MG63 (cell line): ENCODE results near the gene MAS1L. TPM values are rescaled to one million over a fixed set of nuclear protein-coding genes. Genes with fewer than 3 reads are reported as not detected.

Source experiments
- DNase-seq: peaks from one replicate; pipeline ENCODE4 v3.0.0-alpha.2; 2020
- H3K27me3 ChIP-seq: fragments of 250-450 bp; sonication (Bioruptor Pico); 2 replicates; pipeline ENCODE4 v1.5.1; 2020; ENCODE audit warnings: mild to moderate bottlenecking, moderate library complexity
- H3K36me3 ChIP-seq: fragments of 250-450 bp; sonication (Bioruptor Pico); 2 replicates; pipeline ENCODE4 v1.5.1; 2020; ENCODE audit warnings: mild to moderate bottlenecking, moderate library complexity
- H3K4me3 ChIP-seq: fragments of 250-450 bp; sonication (Bioruptor Pico); 2 replicates; pipeline ENCODE4 v1.5.1; 2020; ENCODE audit warnings: mild to moderate bottlenecking, moderate library complexity
- H3K9me3 ChIP-seq: fragments of 250-450 bp; sonication (Bioruptor Pico); 2 replicates; pipeline ENCODE4 v1.5.1; 2020; ENCODE audit warnings: mild to moderate bottlenecking, moderate library complexity
- total RNA-seq: library from RNA; depleted of rRNA; stranded (reverse); fragments of >200 nt; shearing (Covaris generic); gene quantifications from 2 replicates; pipeline ENCODE4 v1.2.3, GENCODE V29; 2014; ENCODE audit warnings: low replicate concordance

The MAS1L gene
- total RNA-seq, 1 experiment from 2014 or later, result not detected

GRCh38 chr6:29496961-29497360 is 9.2 kb upstream of the MAS1L start:
- no peaks in the 10 kb centered on the region for H3K9me3 ChIP-seq
- no peaks in the 10 kb centered on the region for H3K27me3 ChIP-seq
- no peak overlapping the region for H3K4me3 ChIP-seq
- no peak for DNase-seq
- H3K36me3 ChIP-seq, result no peaks in the 10 kb centered on the region

DNA sequence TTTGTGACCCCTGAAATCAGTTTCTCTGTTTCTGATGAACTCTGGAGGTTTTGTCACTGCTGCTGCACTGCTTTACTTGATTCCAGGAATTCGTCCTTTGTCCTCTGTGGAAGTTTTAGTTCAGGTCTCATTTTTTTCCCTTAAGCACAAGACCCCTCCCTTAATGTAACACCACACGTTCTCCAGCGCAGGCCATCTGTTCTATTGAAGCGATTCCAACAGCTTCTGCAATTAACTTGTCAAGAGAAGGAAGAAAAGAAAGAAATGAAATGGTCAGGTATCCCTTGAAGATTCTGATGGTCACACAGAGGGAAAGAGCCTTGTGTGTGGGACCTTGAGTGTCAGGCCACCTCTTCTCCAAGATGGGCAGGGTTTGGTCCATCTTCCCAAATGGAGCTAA is 7.8 kb upstream of the MAS1L start:
- H3K4me3 ChIP-seq, result no peak overlapping the region
- no peaks in the 10 kb centered on the region for H3K9me3 ChIP-seq
- DNase-seq, result no peak
- H3K27me3 ChIP-seq, result no peaks in the 10 kb centered on the region
- H3K36me3 ChIP-seq, result no peaks in the 10 kb centered on the region

GRCh38 chr6:29494131-29494530 is 6.4 kb upstream of the MAS1L start:
- DNase-seq, result no peak
- H3K36me3 ChIP-seq, result no peaks in the 10 kb centered on the region
- H3K4me3 ChIP-seq, result no peak overlapping the region
- H3K27me3 ChIP-seq, result no peaks in the 10 kb centered on the region
- no peaks in the 10 kb centered on the region for H3K9me3 ChIP-seq

DNA sequence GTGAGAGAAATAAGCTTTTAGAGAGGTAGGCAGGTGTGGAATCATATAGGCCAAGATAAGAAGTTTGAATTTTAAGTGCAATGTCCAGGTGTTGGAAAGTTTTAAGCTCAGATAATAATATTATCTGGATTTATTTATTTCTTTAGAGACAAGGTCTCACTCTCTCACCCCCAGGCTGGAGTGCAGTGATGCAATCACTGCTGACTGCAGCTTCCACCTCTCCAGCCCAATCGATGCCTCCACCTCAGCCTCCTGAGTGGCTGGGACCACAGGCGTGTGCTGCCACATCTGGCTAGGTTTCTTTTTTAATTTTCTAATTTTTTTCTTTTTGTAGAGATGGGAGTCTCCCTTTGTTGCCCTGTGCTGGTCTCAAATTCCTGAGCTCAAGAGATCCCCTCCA is 5.5 kb upstream of the MAS1L start:
- no peaks in the 10 kb centered on the region for H3K27me3 ChIP-seq
- H3K4me3 ChIP-seq, result no peak overlapping the region
- no peak for DNase-seq
- H3K9me3 ChIP-seq, result no peaks in the 10 kb centered on the region
- H3K36me3 ChIP-seq, result no peaks in the 10 kb centered on the region

GRCh38 chr6:29491574-29491973 is 3.8 kb upstream of the MAS1L start:
- Histone ChIP-seq H3K36me3 (no peaks in the 10 kb centered on the region), H3K4me3 (no peak overlapping the region), H3K27me3 (no peaks in the 10 kb centered on the region), H3K9me3 (no peaks in the 10 kb centered on the region)
- DNase-seq, result no peak

DNA sequence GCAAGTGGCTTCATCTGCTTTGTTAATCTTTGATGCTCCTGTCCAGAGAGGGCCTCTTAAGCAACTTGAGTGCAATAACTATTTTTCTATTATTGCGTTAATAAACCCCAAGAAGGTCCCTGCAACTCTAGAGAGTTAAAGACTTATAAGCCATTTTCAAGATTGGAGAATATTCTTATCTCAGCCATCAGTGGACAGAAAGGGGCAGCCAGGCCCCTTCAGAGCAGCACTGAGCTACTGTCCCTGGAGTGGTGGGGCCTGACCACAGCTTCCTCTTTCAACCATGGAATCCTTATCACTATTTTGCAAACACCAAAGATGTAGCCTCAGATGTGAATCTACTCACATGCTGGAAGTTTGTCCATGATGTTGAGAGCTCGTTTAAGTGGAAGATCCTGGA is 2.8 kb upstream of the MAS1L start:
- Histone ChIP-seq H3K36me3 (no peaks in the 10 kb centered on the region), H3K4me3 (no peak overlapping the region), H3K9me3 (no peaks in the 10 kb centered on the region), H3K27me3 (no peaks in the 10 kb centered on the region)
- DNase-seq, result no peak

DNA sequence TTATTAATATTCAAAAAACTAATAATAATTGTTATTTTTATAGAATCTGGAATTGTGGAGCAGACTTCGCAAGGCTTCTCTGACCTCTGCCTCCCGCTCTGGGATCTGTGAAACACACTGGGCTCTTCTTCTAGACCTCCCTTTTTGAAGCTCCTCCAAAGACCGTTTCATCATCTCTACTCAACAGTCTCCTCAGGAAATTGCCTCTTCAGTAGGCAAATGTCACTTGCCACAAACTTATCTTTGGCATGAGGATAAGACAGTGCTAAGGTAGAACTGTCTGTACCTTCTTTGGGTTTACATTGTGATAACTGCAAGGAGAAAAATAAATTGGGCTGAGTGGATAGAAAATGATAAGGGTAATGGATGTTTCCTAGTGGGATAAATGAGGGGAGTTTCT is 2.3 kb upstream of the MAS1L start:
- Histone ChIP-seq H3K4me3 (no peak overlapping the region), H3K36me3 (no peaks in the 10 kb centered on the region), H3K27me3 (no peaks in the 10 kb centered on the region), H3K9me3 (no peaks in the 10 kb centered on the region)
- DNase-seq, result no peak

GRCh38 chr6:29489286-29489685 is 1.5 kb upstream of the MAS1L start:
- no peaks in the 10 kb centered on the region for H3K27me3 ChIP-seq
- no peak overlapping the region for H3K4me3 ChIP-seq
- no peaks in the 10 kb centered on the region for H3K36me3 ChIP-seq
- H3K9me3 ChIP-seq, result no peaks in the 10 kb centered on the region
- no peak for DNase-seq

DNA sequence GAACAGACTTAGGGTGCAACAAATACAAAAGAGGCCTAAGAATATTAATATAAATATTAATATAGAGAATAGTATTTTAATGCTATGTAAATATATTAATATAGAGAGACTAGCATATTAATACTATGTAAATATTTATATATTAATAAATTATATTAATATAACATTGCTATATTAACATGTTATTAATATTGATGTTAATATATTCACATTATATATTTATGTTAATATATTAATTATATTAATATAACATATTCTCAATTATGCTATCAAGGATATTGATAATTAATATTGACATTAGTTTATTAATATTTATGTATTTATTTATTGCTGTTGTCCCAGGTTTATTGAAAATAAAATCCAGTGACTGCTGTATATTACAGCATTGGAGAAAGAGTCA is 1.1 kb upstream of the MAS1L start:
- no peak for DNase-seq
- Histone ChIP-seq H3K9me3 (no peaks in the 10 kb centered on the region), H3K27me3 (no peaks in the 10 kb centered on the region), H3K36me3 (no peaks in the 10 kb centered on the region), H3K4me3 (no peak overlapping the region)

DNA sequence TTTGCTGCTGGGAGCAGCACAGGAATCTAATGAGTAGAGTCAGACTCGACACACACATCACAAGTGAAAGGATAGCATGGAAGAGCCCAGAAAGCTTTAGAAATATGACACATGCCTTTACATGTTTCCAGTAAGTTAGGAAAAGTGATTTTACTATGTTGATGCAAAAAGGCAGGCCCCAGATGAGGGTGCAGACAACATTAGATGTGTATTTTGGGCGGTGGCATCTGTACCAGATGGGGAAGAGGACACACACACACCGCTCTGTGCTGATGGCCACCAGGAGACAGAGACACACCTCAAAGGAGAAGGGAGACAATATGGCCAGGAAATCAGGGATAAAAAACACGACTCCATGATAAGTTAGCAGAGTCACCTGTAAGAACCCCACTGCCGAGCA is 625 bp downstream of the MAS1L start:
- Histone ChIP-seq H3K27me3 (no peaks in the 10 kb centered on the region), H3K36me3 (no peaks in the 10 kb centered on the region), H3K9me3 (no peaks in the 10 kb centered on the region), H3K4me3 (no peak overlapping the region)
- no peak for DNase-seq

GRCh38 chr6:29486577-29486976 is 1.2 kb downstream of the MAS1L start:
- no peaks in the 10 kb centered on the region for H3K9me3 ChIP-seq

GRCh38 chr6:29483735-29484134 is 4.0 kb downstream of the MAS1L start:
- Histone ChIP-seq H3K27me3 (no peaks in the 10 kb centered on the region), H3K4me3 (no peak overlapping the region), H3K36me3 (no peaks in the 10 kb centered on the region), H3K9me3 (no peaks in the 10 kb centered on the region)
- DNase-seq, result no peak

More at GRCh38 chr6:29486577-29486976, 1.2 kb downstream of the MAS1L start:
- no peaks in the 10 kb centered on the region for H3K36me3 ChIP-seq
- no peaks in the 10 kb centered on the region for H3K27me3 ChIP-seq
- H3K4me3 ChIP-seq, result no peak overlapping the region
- no peak for DNase-seq

GRCh38 chr6:29483186-29483585 is 4.6 kb downstream of the MAS1L start:
- DNase-seq, result no peak

GRCh38 chr6:29479560-29479959 is 8.2 kb downstream of the MAS1L start:
- Histone ChIP-seq H3K27me3 (no peaks in the 10 kb centered on the region), H3K9me3 (no peaks in the 10 kb centered on the region), H3K4me3 (no peak overlapping the region), H3K36me3 (no peaks in the 10 kb centered on the region)
- no peak for DNase-seq

More at GRCh38 chr6:29483186-29483585, 4.6 kb downstream of the MAS1L start:
- Histone ChIP-seq H3K27me3 (no peaks in the 10 kb centered on the region), H3K36me3 (no peaks in the 10 kb centered on the region), H3K4me3 (no peak overlapping the region), H3K9me3 (no peaks in the 10 kb centered on the region)

GRCh38 chr6:29478740-29479139 is 9.0 kb downstream of the MAS1L start:
- H3K4me3 ChIP-seq, result no peak overlapping the region
- no peaks in the 10 kb centered on the region for H3K27me3 ChIP-seq
- no peak for DNase-seq
- no peaks in the 10 kb centered on the region for H3K9me3 ChIP-seq
- H3K36me3 ChIP-seq, result no peaks in the 10 kb centered on the region

DNA sequence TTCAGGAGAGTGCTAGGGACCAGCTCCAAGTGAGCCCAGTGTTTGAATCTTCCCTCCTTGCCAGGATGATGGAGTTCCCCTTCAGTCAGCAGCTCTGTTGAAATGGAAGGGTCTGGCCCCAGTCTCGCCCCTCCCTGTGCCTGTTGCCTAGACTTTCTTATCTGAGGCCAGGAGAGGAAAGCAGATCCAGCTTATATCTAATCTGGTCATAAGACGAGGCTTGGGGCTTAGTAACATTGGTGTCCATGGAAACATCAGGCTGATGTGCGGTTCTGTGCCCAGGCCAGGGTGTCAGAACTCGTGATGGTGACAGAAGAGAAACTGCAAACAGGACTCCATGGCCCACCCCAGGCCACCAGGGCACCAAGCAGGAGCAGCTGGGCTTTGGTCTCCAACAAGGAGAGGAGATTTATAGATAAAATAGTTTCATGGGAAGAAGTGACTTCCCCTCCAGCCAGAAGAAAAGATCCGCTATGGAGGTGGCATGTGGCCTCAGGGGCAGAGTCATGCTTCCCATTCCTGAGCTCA is 9.8 kb downstream of the MAS1L start:
- H3K9me3 ChIP-seq, result no peaks in the 10 kb centered on the region
- no peak overlapping the region for H3K4me3 ChIP-seq
- no peaks in the 10 kb centered on the region for H3K27me3 ChIP-seq
- DNase-seq, result no peak
- no peaks in the 10 kb centered on the region for H3K36me3 ChIP-seq

DNA sequence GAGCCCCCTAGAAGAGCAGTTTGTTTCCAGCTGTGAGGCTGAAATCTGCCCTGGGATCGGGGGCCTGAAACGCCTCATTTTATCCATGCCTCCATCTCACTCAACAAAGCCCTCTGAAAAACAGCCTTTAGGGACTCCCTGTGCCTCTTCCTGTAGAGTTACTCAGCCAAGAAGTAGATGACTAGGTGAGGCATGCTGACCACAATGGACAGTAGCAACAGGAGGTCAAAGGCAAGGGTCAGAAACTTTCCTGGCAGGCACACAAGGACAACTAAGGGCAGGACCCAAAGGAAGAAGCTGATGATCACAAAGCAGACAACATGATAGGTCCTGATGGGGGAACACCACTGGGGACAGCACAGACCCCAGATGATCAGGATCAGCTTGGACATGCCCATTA is 12.8 kb downstream of the MAS1L start:
- no peaks in the 10 kb centered on the region for H3K9me3 ChIP-seq
- no peak overlapping the region for H3K4me3 ChIP-seq
- DNase-seq, result no peak
- H3K27me3 ChIP-seq, result no peaks in the 10 kb centered on the region
- no peaks in the 10 kb centered on the region for H3K36me3 ChIP-seq

DNA sequence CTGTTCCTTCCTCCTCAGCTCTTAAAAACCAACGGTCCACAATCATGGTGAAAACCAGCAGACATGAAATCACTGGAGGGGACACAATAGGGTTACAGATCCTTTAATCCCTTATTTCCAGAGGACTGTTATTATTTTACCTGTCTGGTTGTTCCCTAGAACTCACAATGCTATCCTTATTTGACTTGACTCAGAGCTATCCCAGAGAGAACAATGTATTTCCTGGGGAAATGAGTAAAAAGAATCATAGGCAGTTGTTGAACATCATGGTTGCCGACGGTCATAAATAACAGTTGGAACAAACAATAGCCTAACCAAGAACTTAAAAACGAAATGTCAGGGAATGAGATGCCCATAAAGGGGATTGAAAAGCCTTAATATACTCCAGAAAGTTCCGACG is 21.5 kb downstream of the MAS1L start:
- no peak overlapping the region for H3K4me3 ChIP-seq
- H3K27me3 ChIP-seq, result no peaks in the 10 kb centered on the region
- H3K9me3 ChIP-seq, result no peaks in the 10 kb centered on the region
- no peaks in the 10 kb centered on the region for H3K36me3 ChIP-seq
- no peak for DNase-seq

- H3K9me3 ChIP-seq, result no peaks in the 10 kb centered on the region
- no peaks in the 10 kb centered on the region for H3K27me3 ChIP-seq
- no peak overlapping the region for H3K4me3 ChIP-seq
- no peaks in the 10 kb centered on the region for H3K36me3 ChIP-seq
- no peak for DNase-seq
Observed at GRCh38 chr6:29465801-29466200, 22.0 kb downstream of the MAS1L start.
